ENCODE measurements around the gene TP53I3. TPM values are rescaled to one million over a fixed set of nuclear protein-coding genes. Genes with fewer than 3 reads are reported as not detected.
"Not testable (repeated sequence)": the region's sequence is repeated elsewhere in the genome, so short reads cannot be mapped to it uniquely, and the experiment has no call there.

TP53I3 gene
- total RNA-seq, 2 donors from 2014 or later: 9.8 to 23.5 TPM

DNA sequence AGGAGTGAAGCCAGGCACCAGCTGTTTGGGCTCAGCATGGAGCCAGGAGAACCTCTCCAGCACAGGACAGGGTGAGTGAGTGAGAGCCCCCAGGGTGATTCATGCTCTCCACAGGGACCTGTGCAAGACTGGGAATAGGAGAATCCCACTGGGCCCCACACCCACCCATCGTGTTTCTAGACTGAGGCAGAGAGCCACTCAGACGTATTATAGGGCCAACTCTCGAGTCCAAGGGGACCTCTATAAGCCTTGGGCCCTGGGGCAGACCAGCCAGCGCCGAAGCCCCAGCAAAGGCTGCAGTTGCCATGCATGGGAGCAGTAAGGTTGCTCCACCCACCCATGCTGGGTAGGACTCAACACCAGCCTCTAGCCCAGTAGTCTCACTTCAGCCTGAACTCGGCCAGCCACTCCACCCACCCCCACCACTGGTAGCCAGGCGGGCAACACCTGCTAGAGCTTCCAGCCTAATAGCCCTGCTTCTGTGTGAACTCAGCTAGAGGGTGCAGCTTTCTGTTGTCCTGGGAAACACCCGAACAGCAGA is 19.5 kb upstream of the TP53I3 start:
- no peak for DNase-seq (ENCODE audit: low spot score)
- intact Hi-C loops (cut with DNase I): no loop called here

DNA sequence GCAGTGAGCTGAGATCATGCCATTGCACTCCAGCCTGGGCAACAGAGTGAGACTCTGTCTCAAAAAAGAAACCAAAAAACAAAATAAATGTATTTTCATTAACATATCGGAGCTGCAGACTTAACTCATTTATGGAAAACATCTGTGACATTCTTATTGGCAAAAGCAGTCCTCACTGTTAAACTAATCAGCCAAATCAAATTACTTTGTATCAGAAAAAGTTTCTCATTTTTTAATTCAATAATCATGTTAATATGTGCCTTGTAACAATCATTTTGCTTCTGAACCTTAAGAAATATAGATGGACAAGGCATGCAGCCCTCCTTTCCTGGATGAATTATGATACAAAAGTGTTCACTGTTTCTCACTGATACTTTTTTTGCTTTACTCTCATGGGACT is 18.0 kb upstream of the TP53I3 start:
- intact Hi-C loops (cut with DNase I): no loop called here
- DNase-seq (ENCODE audit: low spot score): no peak

DNA sequence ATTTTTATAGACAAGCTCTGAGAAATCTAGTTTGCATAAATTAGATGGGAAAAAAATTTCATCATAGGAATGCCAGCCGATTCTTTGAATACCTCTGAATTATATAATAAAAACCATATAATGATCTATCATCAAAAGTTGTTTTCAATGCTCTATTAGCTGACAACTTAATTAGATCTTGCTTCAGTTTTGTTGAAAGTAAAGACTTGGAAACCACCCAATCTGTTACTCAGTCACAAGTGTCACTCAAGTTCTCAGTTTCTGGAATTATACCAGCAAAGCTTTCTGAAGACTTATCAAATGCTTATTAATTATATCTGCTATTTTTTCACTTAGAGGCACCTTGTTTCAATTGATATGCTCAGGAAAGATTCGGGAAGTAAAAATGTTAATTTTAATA is 17.4 kb upstream of the TP53I3 start:
- intact Hi-C loops (cut with DNase I): no loop called here
- DNase-seq (ENCODE audit: low spot score): no peak

DNA sequence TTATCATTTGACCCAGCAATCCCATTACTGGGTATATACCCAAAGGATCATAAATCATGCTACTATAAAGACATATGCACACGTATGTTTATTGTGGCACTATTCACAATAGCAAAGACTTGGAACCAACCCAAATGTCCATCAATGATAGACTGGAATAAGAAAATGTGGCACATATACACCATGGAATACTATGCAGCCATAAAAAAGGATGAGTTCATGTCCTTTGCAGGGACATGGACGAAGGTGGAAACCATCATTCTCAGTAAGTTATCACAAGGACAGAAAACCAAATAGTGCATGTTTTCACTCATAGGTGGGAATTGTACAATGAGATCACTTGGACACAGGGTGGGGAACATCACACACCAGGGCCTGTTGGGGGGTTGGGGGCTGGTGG is 16.1 kb upstream of the TP53I3 start:
- intact Hi-C loops (cut with DNase I); DNase-seq (ENCODE audit: low spot score): not testable (repeated sequence)

DNA sequence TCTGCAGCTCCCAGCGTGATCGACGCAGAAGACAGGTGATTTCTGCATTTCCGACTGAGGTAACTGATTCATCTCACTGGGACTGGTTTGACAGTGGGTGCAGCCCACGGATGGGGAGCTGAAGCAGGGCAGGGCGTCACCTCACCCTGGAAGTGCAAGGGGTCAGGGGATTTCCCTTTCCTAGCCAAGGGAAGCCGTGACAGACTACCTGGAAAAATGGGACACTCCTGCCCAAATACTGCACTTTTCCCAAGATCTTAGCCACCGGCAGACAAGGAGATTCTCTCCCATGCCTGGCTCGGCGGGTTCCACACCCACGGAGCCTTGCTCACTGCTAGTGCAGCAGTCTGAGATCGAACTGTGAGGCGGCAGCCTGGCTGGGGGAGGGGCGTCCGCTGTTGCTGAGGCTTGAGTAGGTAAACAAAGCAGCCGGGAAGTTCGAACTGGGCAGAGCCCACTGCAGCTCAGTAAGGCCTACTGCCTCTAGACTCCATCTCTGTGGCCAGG is 10.6 kb upstream of the TP53I3 start:
- intact Hi-C loops (cut with DNase I): not testable (repeated sequence)

DNA sequence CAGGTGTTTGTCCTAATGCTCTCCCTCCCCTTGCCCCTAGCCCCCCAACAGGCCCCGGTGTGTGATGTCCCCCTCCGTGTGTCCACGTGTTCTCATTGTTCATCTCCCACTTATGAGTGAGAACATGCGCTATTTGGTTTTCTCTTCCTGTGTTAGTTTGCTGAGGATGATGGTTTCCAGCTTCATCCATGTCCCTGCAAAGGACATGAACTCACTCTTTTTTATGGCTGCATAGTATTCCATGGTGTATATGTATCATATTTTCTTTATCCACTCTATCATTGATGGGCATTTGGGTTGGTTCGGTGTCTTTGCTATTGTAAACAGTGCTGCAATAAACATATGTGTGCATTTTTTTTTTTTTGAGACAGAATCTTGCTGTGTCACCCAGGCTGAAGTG is 8.6 kb upstream of the TP53I3 start:
- intact Hi-C loops (cut with DNase I); DNase-seq (ENCODE audit: low spot score): not testable (repeated sequence)

More for the DNA sequence above, 10.6 kb upstream of the TP53I3 start:
- not testable (repeated sequence) for DNase-seq (ENCODE audit: low spot score)

DNA sequence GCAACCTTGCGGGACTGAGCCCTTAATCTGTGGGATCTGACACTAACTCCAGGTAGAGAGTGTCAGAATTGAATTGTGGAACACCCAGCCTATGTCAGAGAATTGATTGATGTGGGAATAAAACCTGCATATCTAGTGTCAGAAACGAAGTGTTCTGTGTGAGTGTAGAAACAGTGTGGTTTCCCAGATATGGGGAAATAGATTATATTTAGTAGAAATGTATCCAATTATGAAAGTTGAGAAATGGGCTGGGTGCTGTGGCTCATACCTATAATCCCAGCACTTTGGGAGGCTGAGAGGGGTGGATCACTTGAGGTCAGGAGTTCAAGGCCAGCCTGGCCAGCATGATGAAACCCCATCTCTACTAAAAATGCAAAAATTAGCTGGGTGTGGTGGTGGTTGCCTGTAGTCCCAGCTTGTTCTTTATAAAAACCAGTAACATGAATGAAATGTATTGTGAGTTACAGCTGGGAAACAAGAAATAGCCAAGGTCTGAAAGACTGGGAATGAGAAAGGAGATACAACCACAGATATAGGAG is 4.3 kb upstream of the TP53I3 start:
- DNase-seq (ENCODE audit: low spot score): no peak
- intact Hi-C loops (cut with DNase I): loop anchor here in 1 of 2 donors (10.0 kb wide), 1 partner anchor 164 kb away; the partner anchor contains the start of gene ATAD2B

DNA sequence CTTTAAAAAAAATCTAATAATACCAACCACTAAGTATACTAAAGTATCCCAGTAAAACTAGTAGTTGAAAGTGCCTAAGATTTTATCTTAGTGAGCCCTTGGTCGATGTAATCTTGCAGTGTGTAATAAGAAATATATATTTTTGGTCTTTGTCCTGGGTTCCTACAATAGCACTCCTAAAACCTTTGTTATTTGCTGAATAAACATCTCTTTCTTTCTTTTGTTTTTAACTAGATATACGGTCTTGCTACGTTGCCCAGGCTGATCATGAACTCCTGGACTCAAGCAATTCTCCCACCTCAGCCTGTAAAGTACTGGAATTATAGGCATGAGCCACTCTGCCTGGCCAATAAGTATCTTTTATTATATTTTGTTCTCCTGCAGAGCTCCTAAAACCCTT is 2.4 kb upstream of the TP53I3 start:
- intact Hi-C loops (cut with DNase I): loop anchor here in 1 of 2 donors (10.0 kb wide), 1 partner anchor 162 kb away; the partner anchor contains the start of gene ATAD2B
- DNase-seq (ENCODE audit: low spot score): no peak

DNA sequence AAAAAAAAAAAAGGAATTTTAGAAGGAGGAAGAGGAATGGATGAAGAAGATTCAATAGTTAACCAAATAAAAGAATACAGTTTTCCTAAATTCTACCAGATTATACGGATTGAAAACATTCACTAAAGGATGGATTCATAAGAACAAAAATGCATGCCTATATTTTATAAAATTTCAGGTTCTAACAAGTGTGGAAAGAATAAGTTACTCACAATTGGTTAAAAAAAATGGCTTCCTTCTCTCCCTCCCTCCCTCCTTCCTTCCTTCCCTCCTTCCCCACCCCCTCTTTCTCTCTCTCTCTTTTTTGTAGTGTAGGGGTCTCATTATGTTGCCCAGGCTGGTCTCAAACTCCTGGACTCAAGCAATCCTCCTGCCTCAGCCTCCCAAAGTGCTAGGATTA is 1.6 kb upstream of the TP53I3 start:
- DNase-seq (ENCODE audit: low spot score): no peak
- intact Hi-C loops (cut with DNase I): loop anchor here in 1 of 2 donors (10.0 kb wide), 1 partner anchor 161 kb away; the partner anchor contains the start of gene ATAD2B

DNA sequence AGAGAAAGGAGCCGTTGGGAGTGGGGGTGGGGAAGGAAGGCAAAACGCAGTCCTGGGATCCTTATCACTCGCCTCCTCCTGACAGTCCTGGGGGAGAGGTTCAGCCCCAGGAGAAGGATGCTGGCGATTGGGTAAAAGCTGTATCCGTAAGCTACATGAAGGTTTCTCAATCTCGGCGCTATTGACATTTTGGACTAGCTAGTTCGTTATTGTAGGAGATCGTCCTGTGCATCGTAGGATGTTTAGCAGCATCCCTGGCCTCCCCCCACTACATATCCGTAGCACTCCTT is 511 bp upstream of the TP53I3 start:
- DNase-seq (ENCODE audit: low spot score): no peak
- intact Hi-C loops (cut with DNase I): loop anchor here in 1 of 2 donors (10.0 kb wide), 1 partner anchor 160 kb away; the partner anchor contains the start of gene ATAD2B

DNA sequence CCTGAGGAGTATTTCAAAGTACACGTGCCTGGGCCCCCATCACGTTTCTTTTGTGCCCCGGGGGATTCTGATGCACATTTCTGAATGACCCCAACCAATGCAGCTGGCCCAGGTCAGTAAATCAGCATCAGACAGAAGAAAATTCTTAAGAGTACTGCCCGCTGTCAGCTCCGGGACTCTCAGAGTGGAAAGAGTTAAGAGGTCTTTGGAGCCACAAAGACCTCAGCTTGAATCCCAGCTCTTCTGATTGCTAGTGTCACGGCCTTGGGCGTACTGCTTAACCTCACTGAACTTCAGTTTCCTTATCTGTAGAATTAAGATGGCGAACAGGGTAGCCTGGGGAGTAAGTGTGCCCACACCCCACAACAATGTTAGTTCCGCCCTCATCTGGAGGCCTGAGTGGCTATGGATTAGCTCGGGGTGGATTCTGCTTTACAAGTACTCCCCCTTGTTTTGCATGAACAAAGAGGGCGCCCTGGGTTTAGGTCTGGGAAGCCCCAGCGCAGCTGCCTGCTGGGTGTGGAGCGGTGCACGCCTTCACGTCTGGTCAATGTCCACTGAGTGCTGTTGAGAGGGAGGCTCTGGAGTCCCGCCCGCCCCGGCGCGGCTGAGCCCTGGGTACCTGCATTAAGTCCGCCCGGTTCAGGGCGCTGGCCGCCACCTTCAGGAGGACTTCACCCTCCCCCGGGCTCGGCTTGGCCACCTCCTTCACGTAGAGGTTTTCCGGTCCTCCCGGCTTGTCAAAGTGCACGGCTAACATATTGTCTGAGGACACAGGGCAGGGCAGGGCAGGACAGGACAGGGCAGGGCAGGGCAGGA is 858 bp downstream of the TP53I3 start:
- intact Hi-C loops (cut with DNase I): loop anchor here in 1 of 2 donors (10.0 kb wide), 1 partner anchor 159 kb away; the partner anchor contains the start of gene ATAD2B
- no peak for DNase-seq (ENCODE audit: low spot score)

DNA sequence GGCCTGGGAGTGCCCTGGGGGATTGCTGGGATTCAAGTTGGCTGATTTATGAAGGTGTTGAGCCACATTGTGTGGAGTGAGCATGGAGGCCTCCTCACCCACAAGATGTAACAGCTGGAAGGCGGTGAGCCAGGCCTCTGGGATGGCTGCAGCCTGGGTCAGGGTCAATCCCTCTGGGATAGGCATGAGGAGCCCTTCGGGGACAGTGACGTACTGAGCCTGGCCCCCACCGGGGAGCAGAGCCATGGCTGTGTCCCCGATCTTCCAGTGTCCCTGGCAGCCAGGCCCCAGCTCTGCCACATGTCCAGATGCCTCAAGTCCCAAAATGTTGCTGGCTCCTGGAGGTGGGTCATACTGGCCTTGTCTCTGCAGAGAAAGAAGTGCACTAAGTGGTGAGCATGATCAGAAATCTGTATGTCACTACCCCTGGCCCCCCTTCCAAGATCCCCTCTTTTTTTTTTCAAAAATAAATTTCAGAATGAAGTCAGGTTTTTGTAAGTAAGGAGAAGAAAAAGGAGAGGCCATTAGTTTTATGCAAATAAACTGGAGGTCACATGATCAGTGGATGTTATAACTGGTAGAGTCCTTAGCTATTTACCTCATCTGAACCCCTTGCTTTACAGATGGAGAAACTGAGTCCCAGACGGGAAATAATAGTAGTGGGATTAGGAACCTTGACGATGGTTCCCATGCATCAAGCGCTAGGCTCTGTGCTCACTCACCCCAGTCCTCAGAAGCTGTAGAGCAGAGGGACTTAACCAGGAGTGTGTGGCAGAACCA is 1.7 kb downstream of the TP53I3 start:
- no peak for DNase-seq (ENCODE audit: low spot score)
- intact Hi-C loops (cut with DNase I): loop anchor here in 1 of 2 donors (10.0 kb wide), 1 partner anchor 158 kb away; the partner anchor contains the start of gene ATAD2B

DNA sequence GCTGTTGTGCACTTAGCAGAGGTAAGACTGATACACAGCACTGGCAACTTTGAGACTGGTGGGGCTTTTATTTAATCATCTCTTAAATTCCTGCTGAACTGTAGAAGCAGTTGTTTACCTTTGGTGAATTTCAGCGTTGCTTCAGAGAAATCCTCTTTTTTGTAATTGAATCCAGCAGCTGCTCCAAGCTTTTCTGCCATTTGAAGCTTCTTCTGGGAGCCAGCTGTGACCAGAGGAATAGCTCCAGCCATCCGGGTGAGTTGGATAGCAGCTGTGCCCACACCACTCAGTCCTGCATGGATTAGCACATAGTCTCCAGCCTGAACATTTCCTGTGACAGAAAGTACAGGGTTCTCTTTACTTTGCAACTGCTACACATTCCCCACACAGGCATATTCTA is 3.9 kb downstream of the TP53I3 start:
- DNase-seq (ENCODE audit: low spot score): no peak
- intact Hi-C loops (cut with DNase I): loop anchor here in 1 of 2 donors (10.0 kb wide), 1 partner anchor 156 kb away; the partner anchor contains the start of gene ATAD2B

DNA sequence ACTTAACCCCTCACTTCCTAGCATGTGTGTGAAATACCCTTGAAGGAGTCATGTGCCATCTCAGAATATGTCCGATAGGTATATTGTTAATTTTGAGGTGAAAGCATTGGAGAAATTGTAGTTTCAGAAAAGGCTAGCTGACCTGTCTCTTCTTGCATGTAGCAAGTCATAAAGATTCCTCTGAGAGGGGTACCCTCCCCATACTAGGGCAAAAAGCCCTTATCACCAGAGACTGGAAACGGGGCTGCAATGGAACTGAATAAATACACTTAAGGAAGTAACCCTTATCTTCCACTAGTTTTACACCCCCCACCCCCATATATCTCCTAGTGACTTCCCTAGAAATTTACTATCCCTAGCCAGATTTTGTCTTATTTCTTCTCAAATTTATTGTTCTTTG is 6.8 kb downstream of the TP53I3 start:
- no peak for DNase-seq (ENCODE audit: low spot score)
- intact Hi-C loops (cut with DNase I): no loop called here

DNA sequence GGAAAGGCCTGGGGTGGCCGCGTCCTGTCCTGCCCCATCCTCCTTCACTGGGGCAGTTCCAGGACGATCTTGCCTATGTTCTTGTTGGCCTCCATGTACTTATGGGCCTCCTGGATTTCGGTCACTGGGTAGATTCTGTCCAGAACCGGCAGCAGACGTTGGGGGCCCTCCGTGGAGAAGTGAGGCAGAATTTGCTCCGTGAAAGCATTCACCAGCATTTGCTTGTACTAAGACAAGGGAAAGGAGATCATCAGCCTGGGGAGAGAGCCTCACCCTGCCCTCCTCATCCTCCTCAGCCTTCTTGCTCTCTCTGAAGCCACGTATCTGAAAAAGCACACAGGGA is 7.1 kb downstream of the TP53I3 start:
- intact Hi-C loops (cut with DNase I): no loop called here

DNA sequence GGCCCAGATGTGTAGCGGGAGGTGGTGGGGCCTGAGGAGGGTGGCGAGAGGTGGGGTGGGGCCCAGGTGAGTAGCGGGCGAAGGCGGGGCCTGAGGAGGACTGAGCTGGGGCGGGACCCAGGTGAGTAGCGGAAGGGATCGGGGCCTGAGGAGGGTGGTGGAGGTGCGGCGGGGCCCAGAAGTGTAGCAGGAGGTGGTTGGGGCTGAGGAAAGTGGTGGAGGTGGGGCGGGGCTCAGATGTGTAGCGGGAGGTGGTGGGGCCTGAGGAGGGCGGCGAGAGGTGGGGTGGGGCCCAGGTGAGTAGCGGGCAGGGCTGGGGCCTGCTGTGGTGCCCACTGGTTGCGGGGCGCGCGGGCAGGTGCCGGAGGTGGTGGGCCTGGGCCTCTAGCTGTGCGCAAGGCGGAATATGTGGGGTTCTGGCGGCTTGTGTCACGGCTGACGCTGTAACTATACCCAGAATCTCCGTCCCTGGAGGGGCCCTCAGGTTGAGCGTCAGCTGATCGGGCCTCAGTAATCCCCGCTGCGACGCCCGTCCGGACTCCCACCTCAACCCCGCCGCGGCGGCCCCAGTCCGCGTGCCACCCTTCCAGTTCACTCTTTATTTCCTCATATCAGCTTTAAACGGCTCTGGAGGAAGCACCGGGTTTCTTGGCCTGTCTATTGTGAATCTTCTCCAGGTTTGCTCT is 7.6 kb downstream of the TP53I3 start:
- intact Hi-C loops (cut with DNase I): no loop called here
- peak; percentile 85 for DNase-seq (ENCODE audit: low spot score)

More for the DNA sequence above, 7.1 kb downstream of the TP53I3 start:
- DNase-seq (ENCODE audit: low spot score): no peak

DNA sequence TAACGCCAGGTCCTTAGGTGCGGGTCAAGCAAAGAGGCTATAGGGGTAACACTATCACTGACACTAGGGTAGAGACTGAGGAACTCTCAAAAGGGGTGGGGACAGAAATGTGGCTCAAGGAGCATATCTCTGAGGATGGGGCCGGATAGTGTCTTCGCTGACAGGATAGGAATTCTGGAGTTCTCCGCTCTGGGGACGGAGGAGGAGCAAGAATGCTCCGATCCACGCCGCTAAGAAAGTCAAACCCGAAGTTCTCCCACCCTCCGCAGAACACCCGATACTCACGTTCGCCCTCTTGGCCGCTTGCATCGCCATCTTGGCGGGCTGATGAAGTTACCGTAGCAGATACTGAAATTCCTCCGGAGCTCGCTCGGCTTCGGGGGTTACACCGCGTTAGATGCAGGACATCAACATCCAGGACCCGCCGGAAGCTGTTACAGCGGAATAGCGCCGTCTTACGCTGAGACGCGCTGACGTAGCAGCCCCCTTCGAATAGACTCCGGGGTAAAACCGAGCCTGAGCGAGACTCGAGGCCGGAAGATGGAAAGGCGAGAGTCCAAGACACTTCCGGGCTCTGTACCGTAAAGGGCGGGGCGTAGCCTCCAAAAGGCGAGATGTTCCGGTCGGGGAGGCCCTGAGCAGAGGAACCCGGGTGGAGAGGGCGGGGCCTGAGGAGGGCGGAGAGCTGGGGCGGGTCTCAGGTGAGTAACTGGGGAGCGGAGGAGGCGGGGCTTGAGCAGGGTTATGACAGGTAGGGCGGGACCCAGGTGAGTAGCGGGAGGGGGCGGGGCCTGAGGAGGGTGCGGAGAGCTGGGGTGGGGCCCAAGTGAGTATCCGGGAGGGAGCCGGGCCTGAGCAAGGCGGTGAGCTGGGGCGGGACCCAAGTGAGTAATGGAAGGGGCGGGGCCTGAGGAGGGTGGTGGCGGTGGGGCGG is 8.5 kb downstream of the TP53I3 start, which contains the start of gene SF3B6:
TSS of gene SF3B6 (minus strand) at position 412 of the 934 bp plus-strand sequence. CDS start at position 315, 97 bp downstream.
- intact Hi-C loops (cut with DNase I): no loop called here
- DNase-seq (ENCODE audit: low spot score): peak; percentile 99

DNA sequence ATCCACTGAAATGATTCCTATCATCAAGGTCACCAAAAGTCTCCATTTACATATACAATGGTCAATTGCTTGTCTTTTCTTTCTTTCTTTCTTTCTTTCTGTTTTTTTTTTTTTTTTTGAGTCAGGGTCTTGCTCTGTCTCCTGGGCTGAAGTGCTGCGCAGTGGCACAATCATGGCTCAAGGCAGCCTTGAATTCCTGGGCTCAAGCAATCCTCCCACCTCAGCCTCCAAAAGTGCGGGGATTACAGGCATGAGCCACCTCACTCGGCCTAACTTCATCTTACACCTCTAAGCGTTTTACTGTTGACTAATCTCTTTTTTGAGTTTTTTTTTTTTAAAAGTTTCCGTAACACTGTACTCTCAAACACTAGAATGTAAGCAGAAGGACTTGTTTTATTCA is 9.4 kb downstream of the TP53I3 start:
- intact Hi-C loops (cut with DNase I): no loop called here
- no peak for DNase-seq (ENCODE audit: low spot score)
